ENCODE results near the gene PIK3C2G. TPM values are rescaled to one million over a fixed set of nuclear protein-coding genes. Genes with fewer than 3 reads are reported as not detected.

The PIK3C2G gene
- total RNA-seq, 2 experiments from 2014 or later = not detected

DNA sequence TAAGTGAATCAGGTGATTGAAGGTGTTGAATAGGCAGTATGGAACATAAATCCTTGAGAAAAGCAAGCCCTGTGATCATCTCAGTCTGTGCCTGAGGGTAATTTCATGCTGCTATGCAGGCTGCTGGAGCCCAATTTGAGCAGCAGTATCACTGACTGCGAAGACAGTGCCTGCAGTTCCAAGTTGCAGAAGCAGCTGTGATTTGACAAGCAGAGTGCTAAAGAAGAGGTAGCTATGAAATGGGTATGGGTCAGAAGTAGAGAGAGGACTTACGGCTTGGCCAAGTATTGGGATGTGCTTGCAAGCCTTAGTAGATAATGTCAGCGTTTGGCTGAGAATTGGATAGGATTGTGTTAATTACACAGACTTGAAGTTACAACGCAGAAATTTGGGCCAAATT is 22.5 kb downstream of the PIK3C2G start:
- Mint-ChIP-seq H3K4me3 (no peak overlapping the region), H3K36me3 (ENCODE audit: low read depth) (no peaks in the 10 kb centered on the region), H3K9me3 (ENCODE audit: insufficient read depth) (peaks cover 26% of the 10 kb centered on the region), H3K27me3 (ENCODE audit: low read depth) (no peaks in the 10 kb centered on the region), H3K27ac (no peak overlapping the region), H3K4me1 (ENCODE audit: low read depth) (no peaks in the 10 kb centered on the region)
- DNase-seq (no peak), ATAC-seq (no peak)
- ChIA-PET CTCF (no interaction called here), POLR2A (no interaction called here)

DNA sequence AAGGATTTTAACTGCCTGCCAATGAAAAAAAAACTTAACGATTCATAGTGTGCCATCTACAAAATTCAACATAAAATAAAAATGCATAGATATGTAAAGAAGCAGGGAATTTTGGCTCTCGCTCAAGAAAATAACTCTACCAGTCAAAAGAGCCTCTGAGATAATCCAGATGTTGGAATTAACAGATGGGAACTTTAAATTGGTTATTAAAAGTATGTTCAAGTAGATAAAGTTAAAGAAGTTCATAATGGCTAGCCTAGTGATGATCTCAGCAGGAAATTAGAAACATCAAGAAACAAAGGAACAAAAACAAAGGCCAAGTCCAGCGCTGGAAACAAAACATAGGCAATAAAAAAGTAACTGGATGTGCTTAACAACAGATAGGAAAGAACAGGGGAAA is 23.1 kb downstream of the PIK3C2G start:
- no peak for ATAC-seq
- CTCF ChIA-PET = no interaction called here
- peaks cover 23% of the 10 kb centered on the region for H3K9me3 Mint-ChIP-seq (ENCODE audit: insufficient read depth)
- no peaks in the 10 kb centered on the region for H3K4me1 Mint-ChIP-seq (ENCODE audit: low read depth)
- no peaks in the 10 kb centered on the region for H3K27me3 Mint-ChIP-seq (ENCODE audit: low read depth)
- POLR2A ChIA-PET = no interaction called here
- H3K27ac Mint-ChIP-seq = no peak overlapping the region
- no peaks in the 10 kb centered on the region for H3K36me3 Mint-ChIP-seq (ENCODE audit: low read depth)
- DNase-seq = no peak
- no peak overlapping the region for H3K4me3 Mint-ChIP-seq

DNA sequence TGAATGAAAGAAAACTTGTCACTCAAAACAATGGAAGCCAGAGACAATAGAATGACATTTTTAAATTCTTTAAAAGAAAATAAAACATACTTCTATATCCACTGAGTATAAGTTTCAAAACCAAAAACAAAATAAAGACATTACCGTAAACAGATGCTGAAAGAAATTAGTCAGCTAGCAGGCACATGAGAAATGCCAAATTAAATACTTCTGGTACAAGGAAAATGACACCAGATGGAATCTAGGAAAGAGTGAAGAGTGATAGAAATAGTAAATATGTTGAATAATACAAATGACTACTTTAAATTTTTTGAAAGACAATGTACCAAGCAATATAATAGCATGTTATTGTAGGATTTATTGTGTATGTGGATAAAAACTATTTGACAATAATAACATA is 23.8 kb downstream of the PIK3C2G start:
- DNase-seq (no peak), ATAC-seq (no peak)
- Mint-ChIP-seq H3K4me1 (ENCODE audit: low read depth) (no peaks in the 10 kb centered on the region), H3K27ac (no peak overlapping the region), H3K36me3 (ENCODE audit: low read depth) (no peaks in the 10 kb centered on the region), H3K9me3 (ENCODE audit: insufficient read depth) (peaks cover 21% of the 10 kb centered on the region), H3K27me3 (ENCODE audit: low read depth) (no peaks in the 10 kb centered on the region), H3K4me3 (no peak overlapping the region)
- CTCF ChIA-PET = no interaction called here
- POLR2A ChIA-PET = no interaction called here

DNA sequence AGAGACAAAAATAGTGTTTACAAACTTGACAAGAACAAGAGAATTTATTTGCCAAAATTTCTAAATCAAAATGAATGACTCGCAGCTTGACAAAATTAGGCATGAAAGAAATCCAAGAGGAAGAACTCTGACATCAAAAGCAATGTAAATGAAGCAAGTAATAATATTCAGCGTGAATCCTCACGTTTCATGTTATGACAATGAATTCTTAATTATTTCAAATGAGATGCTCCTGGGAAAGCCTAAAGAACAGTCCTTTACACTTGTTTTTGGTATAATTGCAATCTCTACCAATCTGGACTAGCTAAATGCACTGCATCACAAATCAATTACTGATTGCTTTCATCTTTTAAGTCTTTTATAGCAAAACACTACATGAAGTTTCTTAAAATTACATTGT is 29.1 kb downstream of the PIK3C2G start:
- Mint-ChIP-seq H3K4me1 (ENCODE audit: low read depth) (no peaks in the 10 kb centered on the region), H3K27me3 (ENCODE audit: low read depth) (no peaks in the 10 kb centered on the region), H3K27ac (no peak overlapping the region), H3K9me3 (ENCODE audit: insufficient read depth) (peaks cover 5% of the 10 kb centered on the region), H3K36me3 (ENCODE audit: low read depth) (no peaks in the 10 kb centered on the region), H3K4me3 (no peak overlapping the region)
- CTCF ChIA-PET = no interaction called here
- ATAC-seq = no peak
- POLR2A ChIA-PET = no interaction called here
- no peak for DNase-seq

DNA sequence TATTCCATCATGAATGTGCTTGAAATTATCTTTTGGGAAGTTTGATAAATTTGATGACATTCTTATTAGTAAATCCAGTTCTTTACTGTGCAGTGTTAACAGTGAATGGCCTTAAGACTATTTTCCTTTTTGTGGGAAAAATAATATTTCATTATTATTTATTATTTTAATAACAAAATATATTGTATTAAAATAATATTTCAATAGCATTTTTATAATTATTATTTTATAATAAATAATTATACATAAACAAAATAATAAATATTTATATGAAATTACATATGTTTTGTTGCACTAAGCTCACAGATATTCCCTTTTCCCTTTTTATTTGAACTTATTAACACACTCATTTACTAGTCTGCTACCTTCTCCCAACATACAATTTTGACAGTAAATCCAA is 33.6 kb downstream of the PIK3C2G start:
- Mint-ChIP-seq H3K4me3 (no peak overlapping the region), H3K36me3 (ENCODE audit: low read depth) (no peaks in the 10 kb centered on the region), H3K4me1 (ENCODE audit: low read depth) (no peaks in the 10 kb centered on the region), H3K27ac (no peak overlapping the region), H3K27me3 (ENCODE audit: low read depth) (no peaks in the 10 kb centered on the region), H3K9me3 (ENCODE audit: insufficient read depth) (peaks cover 3% of the 10 kb centered on the region)
- ChIA-PET CTCF (no interaction called here), POLR2A (no interaction called here)
- no peak for DNase-seq
- ATAC-seq = no peak

DNA sequence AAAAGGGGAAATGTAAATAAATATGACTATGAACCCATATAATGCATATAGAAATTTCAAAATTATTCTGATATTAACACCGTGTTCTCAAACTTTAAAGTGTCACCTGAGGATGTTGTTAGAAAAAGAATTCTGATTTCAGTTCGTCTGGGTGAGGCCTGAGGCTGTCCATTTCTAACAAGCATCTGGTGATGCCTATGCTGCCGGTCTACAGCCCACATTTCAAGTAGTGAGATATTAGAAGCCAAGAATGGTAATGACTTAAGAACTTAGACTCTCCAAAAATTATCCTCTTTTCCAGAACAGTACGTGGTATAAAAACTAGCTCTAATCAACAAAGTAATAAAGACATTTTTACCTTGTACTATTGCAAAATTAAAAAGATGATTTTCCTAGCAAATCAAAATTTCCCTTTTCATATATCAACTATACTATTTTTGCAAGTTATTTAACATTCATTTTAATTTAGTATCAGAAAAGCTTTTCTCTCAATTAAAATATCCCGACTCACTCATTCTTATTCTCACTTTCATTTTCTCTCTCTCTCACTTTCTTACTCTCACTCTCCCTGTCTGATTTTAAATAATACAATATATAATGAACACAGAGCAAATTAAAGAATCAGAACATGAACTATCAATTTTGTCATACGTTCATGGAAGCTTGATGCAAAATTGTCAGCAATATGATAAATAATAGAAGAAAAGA is 35.0 kb downstream of the PIK3C2G start:
- Mint-ChIP-seq H3K4me1 (ENCODE audit: low read depth) (no peaks in the 10 kb centered on the region), H3K9me3 (ENCODE audit: insufficient read depth) (peaks cover 11% of the 10 kb centered on the region), H3K27me3 (ENCODE audit: low read depth) (no peaks in the 10 kb centered on the region), H3K36me3 (ENCODE audit: low read depth) (no peaks in the 10 kb centered on the region), H3K4me3 (no peak overlapping the region), H3K27ac (no peak overlapping the region)
- ChIA-PET POLR2A (no interaction called here), CTCF (no interaction called here)
- ATAC-seq (no peak), DNase-seq (no peak)

DNA sequence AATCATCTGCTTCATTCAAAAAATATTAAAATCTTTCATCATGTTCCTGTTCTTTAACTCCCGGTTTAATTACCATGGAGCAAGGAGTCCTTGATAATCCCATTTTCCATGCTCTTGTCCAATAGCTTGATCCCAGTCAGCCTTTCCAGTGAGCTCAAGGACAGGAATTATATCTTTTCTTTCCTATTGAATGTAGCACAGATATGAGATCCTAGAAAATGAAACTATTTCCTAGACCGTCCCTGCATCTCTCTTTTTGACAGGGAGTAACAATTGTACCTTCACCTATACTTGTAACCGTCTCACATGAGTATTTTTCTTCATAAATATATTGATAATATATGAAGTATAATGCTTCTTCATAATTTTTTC is 35.6 kb downstream of the PIK3C2G start:
- Mint-ChIP-seq H3K36me3 (ENCODE audit: low read depth) (no peaks in the 10 kb centered on the region), H3K27me3 (ENCODE audit: low read depth) (no peaks in the 10 kb centered on the region), H3K4me3 (no peak overlapping the region), H3K9me3 (ENCODE audit: insufficient read depth) (peaks cover 11% of the 10 kb centered on the region), H3K4me1 (ENCODE audit: low read depth) (no peaks in the 10 kb centered on the region), H3K27ac (no peak overlapping the region)
- CTCF ChIA-PET = no interaction called here
- POLR2A ChIA-PET = no interaction called here
- no peak for DNase-seq
- no peak for ATAC-seq

DNA sequence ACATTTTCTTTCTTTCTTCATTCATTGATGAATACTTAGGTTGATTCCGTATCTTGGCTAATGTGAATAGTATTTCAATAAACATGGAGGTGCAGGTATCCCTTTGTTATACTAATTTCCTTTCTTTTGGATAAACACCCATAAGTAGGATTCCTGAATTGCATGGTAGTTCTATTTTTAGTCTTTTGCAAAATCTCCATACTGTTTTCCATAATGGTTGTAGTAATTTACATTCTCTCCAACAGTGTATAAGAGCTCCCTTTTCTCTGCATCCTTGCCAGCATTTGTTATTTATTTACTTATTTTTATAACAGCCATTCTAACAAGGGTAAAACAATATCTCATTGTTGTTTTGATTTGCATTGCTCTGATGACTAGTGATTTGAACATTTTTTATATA is 36.6 kb downstream of the PIK3C2G start:
- Mint-ChIP-seq H3K4me1 (ENCODE audit: low read depth) (no peaks in the 10 kb centered on the region), H3K4me3 (no peak overlapping the region), H3K27me3 (ENCODE audit: low read depth) (no peaks in the 10 kb centered on the region), H3K27ac (no peak overlapping the region), H3K9me3 (ENCODE audit: insufficient read depth) (peaks cover 11% of the 10 kb centered on the region), H3K36me3 (ENCODE audit: low read depth) (no peaks in the 10 kb centered on the region)
- ChIA-PET CTCF (no interaction called here), POLR2A (no interaction called here)
- DNase-seq (no peak), ATAC-seq (no peak)

DNA sequence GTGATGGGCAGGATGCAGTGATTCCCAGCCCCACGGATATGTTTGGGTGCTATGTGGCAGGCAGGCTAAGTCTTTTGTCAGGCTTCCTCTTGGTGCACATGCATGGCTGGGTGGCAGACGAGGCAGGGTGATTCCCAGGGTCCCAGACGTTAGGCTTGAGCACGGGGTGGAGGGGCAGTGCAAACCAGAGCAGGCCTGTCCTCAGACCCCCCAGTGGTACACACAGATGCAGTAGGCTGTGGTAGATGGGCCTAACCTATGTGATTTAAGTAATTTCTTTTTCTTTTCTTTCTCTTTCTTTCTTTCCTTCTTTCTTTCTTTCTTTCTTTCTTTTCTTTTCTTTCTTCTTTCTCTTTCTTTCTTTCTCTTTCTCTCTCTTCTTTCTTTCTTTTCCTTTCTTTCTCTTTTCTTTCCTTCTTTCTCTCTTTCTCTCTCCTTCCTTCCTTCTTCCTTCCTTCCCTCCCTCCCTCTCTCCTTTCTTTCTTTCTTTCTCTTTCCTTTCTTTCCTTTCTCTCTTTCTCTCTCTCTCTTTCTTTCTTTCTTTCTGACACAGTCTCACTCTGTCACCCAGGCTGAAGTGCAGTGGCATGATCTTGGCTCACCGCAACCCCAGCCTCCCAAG is 41.6 kb downstream of the PIK3C2G start:
- ATAC-seq (no peak), DNase-seq (no peak)
- Mint-ChIP-seq H3K27me3 (ENCODE audit: low read depth) (no peaks in the 10 kb centered on the region), H3K27ac (no peak overlapping the region), H3K4me1 (ENCODE audit: low read depth) (no peaks in the 10 kb centered on the region), H3K9me3 (ENCODE audit: insufficient read depth) (peaks cover 11% of the 10 kb centered on the region), H3K4me3 (no peak overlapping the region), H3K36me3 (ENCODE audit: low read depth) (no peaks in the 10 kb centered on the region)
- ChIA-PET CTCF (no interaction called here), POLR2A (no interaction called here)

DNA sequence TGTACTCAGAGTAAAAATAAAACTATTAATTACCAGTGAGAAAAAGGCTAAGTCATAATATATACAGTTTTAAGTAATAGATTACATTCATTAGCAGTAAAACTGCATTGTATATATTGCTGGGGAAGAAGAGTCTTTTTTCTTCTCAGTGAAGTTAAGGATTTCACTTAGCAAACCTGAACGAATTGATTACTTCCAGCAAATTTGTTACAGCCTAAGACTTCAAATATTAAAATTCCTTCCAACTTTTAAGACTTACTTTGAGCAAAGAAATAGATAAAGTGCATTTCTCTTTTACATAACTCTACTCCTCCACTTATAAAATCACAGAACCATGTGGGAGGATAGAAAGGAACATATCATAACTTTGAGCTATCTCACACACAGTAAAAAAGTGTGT is 43.3 kb downstream of the PIK3C2G start:
- no peak overlapping the region for H3K4me3 Mint-ChIP-seq
- DNase-seq (no peak), ATAC-seq (no peak)
- H3K9me3 Mint-ChIP-seq (ENCODE audit: insufficient read depth) = peaks cover 8% of the 10 kb centered on the region
- ChIA-PET CTCF (no interaction called here), POLR2A (no interaction called here)
- H3K36me3 Mint-ChIP-seq (ENCODE audit: low read depth) = no peaks in the 10 kb centered on the region
- no peaks in the 10 kb centered on the region for H3K27me3 Mint-ChIP-seq (ENCODE audit: low read depth)
- H3K4me1 Mint-ChIP-seq (ENCODE audit: low read depth) = no peaks in the 10 kb centered on the region
- H3K27ac Mint-ChIP-seq = no peak overlapping the region

DNA sequence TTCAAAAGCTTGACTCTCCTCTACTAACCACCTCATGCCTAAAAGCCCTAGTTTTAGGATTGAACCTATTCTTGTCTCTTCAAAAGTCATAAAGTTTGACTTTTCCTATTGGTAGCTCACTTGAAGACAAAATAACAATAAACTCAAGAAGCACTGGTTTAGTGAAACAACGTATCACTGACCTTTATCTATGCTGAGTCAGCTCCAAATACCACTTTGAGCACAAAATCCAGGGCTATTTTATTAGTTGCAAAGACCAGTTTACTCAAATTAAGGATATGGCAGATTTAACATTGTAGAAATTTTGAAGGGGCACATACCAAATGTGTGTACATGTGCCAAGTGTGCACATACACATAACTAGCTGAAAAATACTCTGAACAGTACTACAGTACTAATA is 45.0 kb downstream of the PIK3C2G start:
- ChIA-PET CTCF (no interaction called here), POLR2A (no interaction called here)

DNA sequence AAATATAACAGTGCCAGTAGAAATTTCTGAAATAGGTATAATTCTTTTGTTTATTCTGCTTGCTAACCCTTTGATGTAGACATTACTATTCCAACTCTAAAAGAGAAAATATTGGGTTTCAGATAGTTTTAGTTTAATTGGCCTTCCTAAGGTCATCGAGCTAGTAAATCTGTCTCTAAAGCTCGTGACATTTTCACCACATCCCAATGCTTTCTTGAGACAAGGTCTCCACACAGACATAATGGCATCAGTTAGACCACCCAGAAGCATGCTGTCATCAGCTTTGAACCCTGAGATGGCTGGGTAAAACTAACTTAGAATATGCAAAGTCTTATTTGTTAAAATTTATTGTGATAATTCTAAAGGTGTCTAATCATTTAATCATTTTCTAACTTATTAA is 52.0 kb downstream of the PIK3C2G start:
- CTCF ChIA-PET = no interaction called here
- H3K27ac Mint-ChIP-seq = no peak overlapping the region
- POLR2A ChIA-PET = no interaction called here
- ATAC-seq (no peak), DNase-seq (no peak)
- no peaks in the 10 kb centered on the region for H3K36me3 Mint-ChIP-seq (ENCODE audit: low read depth)
- no peaks in the 10 kb centered on the region for H3K9me3 Mint-ChIP-seq (ENCODE audit: insufficient read depth)
- H3K27me3 Mint-ChIP-seq (ENCODE audit: low read depth) = no peaks in the 10 kb centered on the region
- H3K4me1 Mint-ChIP-seq (ENCODE audit: low read depth) = no peaks in the 10 kb centered on the region
- H3K4me3 Mint-ChIP-seq = no peak overlapping the region

More for the DNA sequence above, 45.0 kb downstream of the PIK3C2G start:
- H3K4me3 Mint-ChIP-seq = no peak overlapping the region
- no peak overlapping the region for H3K27ac Mint-ChIP-seq
- no peaks in the 10 kb centered on the region for H3K9me3 Mint-ChIP-seq (ENCODE audit: insufficient read depth)
- DNase-seq (no peak), ATAC-seq (no peak)
- no peaks in the 10 kb centered on the region for H3K4me1 Mint-ChIP-seq (ENCODE audit: low read depth)
- H3K27me3 Mint-ChIP-seq (ENCODE audit: low read depth) = no peaks in the 10 kb centered on the region
- no peaks in the 10 kb centered on the region for H3K36me3 Mint-ChIP-seq (ENCODE audit: low read depth)

DNA sequence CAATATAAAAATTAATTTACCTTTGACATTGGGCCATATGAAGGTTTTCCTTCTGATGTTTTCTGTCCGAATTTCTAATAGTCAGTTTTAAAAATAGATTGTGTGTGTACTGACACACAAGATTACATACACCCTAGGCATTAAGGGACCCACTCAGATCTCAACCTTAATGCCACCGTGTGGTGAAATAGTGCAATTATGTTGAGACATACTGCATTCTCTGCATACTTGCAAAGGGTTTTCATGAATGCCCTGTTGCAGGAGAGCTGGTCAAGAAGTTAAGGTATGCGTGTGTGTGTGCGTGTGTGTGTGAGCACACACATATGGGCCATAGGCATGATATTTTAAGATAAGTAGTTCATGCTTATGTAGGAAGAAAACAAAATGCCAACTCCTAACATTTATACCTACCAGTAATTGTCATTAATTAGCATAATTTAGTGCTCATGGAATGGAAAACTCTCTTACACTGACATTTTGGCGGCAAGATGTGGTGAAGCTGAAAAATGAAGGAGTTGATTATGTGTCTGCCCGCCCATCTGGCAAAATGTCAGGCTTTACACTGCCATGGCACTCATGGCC is 58.8 kb downstream of the PIK3C2G start:
- no peak for DNase-seq

More for the DNA sequence above, 58.8 kb downstream of the PIK3C2G start:
- Mint-ChIP-seq H3K4me3 (no peak overlapping the region), H3K36me3 (ENCODE audit: low read depth) (no peaks in the 10 kb centered on the region), H3K27ac (no peak overlapping the region), H3K4me1 (ENCODE audit: low read depth) (no peaks in the 10 kb centered on the region), H3K27me3 (ENCODE audit: low read depth) (no peaks in the 10 kb centered on the region), H3K9me3 (ENCODE audit: insufficient read depth) (no peaks in the 10 kb centered on the region)
- CTCF ChIA-PET = no interaction called here
- POLR2A ChIA-PET = no interaction called here
- ATAC-seq = no peak

Measured in activated CD8-positive, alpha-beta T cell treated with anti-CD3 and anti-CD28 coated beads, Interleukin-2, amount 10 ng/mL, durations not matched to agents 7 days and 5 days (primary cell).